Activated CD8-positive, alpha-beta memory T cell treated with anti-CD3 and anti-CD28 coated beads for 4 hours (primary cell): ENCODE data around the gene INPP4A.

Experiments used
- DNase-seq, 2 donors: peaks; one replicate each; pipeline ENCODE4 v3.0.0-alpha.2; 2020; ENCODE audit warnings: low read depth in 2 of 2

The INPP4A gene

GRCh38 chr2:98514096-98514639 is 69.5 kb downstream of the INPP4A start:
- DNase-seq, result no peak

GRCh38 chr2:98514879-98515249 is 70.2 kb downstream of the INPP4A start:
- DNase-seq, result no peak

GRCh38 chr2:98515250-98515991 is 70.8 kb downstream of the INPP4A start:
- DNase-seq, result no peak

- no peak for DNase-seq
Observed at GRCh38 chr2:98516571-98516970, 71.9 kb downstream of the INPP4A start.

GRCh38 chr2:98517636-98518035 is 73.0 kb downstream of the INPP4A start:
- no peak for DNase-seq

GRCh38 chr2:98518101-98518500 is 73.4 kb downstream of the INPP4A start:
- peak; percentile 16 to 29 for DNase-seq

- DNase-seq, result no peak
Observed at GRCh38 chr2:98519156-98519555, 74.5 kb downstream of the INPP4A start.

- no peak for DNase-seq
Observed at GRCh38 chr2:98519851-98520250, 75.2 kb downstream of the INPP4A start.

- DNase-seq, result no peak
Observed at GRCh38 chr2:98520806-98521205, 76.1 kb downstream of the INPP4A start.

- no peak for DNase-seq
Observed at GRCh38 chr2:98521266-98521665, 76.6 kb downstream of the INPP4A start.

- DNase-seq, result no peak
Observed at GRCh38 chr2:98522854-98523253, 78.2 kb downstream of the INPP4A start.

GRCh38 chr2:98524168-98524567 is 79.5 kb downstream of the INPP4A start:
- DNase-seq, result no peak

GRCh38 chr2:98528349-98528748 is 83.7 kb downstream of the INPP4A start:
- no peak for DNase-seq

- DNase-seq, result no peak
Observed at GRCh38 chr2:98530114-98530513, 85.5 kb downstream of the INPP4A start.

GRCh38 chr2:98532756-98533155 is 88.1 kb downstream of the INPP4A start:
- DNase-seq, result no peak

GRCh38 chr2:98533547-98533946 is 88.9 kb downstream of the INPP4A start:
- DNase-seq, result no peak

GRCh38 chr2:98534761-98535160 is 90.1 kb downstream of the INPP4A start:
- DNase-seq, result no peak

GRCh38 chr2:98535971-98536677 is 91.5 kb downstream of the INPP4A start:
- DNase-seq, result no peak

- no peak for DNase-seq
Observed at GRCh38 chr2:98537390-98538126, 92.9 kb downstream of the INPP4A start.

- DNase-seq, result no peak
Observed at GRCh38 chr2:98538280-98539041, 93.8 kb downstream of the INPP4A start.

- no peak for DNase-seq
Observed at GRCh38 chr2:98539056-98539735, 94.5 kb downstream of the INPP4A start.
